ENCODE data around the gene NAA16. TPM values are rescaled to one million over a fixed set of nuclear protein-coding genes. Genes with fewer than 3 reads are reported as not detected.

The NAA16 gene
- total RNA-seq, result 4.0 and 12.3 TPM in 2 replicates

DNA sequence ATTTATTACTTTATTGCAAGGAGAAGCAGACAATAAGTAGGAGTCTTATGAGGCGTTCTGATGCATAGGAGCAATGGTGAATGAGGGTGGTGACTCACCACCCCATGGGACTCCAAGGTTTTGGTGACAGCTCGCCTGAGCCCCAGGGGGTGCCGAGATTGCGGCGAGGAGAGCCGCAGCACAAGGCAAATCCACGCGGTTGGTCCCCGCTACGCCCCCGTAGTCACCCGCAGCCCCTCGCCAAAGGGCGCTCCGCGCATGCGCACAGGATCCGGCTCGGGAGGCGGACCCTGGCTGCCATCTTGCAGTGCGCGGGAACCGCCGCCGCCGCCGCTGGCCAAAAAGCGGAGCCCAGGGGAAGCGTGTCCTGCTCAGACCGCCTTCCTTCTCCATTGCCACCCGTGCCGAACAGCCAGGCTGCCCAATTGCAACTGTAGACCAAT is at the start of gene NAA16:
NAA16 (plus strand) TSS at position 305 of the 443 bp plus-strand sequence. CDS start 262 bp downstream, outside the sequence.

DNA sequence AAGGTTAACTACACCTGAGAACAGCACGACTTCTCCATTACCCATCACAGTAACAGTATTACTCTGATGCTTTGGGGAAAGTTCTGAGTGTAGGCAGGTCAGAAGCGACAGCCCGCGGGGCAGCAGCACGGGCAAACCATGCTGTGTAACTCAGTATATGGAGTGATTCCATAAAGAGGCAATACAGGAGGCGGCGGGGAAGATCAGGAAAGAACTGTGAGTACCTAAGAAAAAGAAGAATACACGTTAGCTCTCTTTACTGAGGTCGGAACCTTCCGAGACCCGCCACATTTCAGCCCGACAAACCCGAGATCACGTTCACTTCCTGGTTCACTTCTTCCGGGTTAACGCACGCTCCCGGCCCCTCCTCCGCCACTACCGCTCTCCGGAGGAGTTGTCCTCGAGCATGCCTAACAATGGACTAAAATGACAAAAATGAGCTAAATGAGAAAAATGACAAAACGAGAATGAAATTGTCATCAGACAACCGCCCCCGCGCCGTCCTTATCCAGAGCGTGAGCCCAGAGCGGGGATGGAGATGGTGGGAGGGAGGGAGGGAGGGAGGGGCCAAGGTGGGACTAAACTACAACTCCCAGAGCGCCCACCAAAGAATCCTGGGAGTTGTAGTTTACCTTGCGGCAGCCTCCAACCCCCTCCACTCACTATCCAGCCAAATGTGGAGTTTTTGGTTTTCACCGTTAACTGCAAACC is 47.7 kb upstream of the NAA16 start, which contains the start of gene MTRF1:
MTRF1 (minus strand) TSS at position 316 of the 711 bp plus-strand sequence. CDS start 2,669 bp downstream, outside the sequence.

Other genes with a start within 250 kb of the NAA16 start
- 6.0 and 9.6 TPM in 2 replicates for gene WBP4, start 249.8 kb upstream of the NAA16 start, total RNA-seq
- 6.6 and 11.3 TPM in 2 replicates for gene KBTBD6, start 178.5 kb upstream of the NAA16 start, total RNA-seq
- gene KBTBD7, start 116.7 kb upstream of the NAA16 start, total RNA-seq, result 4.7 and 7.7 TPM in 2 replicates
- 7.9 and 12.6 TPM in 2 replicates for gene MTRF1, start 47.7 kb upstream of the NAA16 start, total RNA-seq
- gene RGCC, start 146.3 kb downstream of the NAA16 start, total RNA-seq, result 76.8 and 185 TPM in 2 replicates